CD14-positive monocyte (primary cell): ENCODE measurements around the gene NFATC2. TPM values are rescaled to one million over a fixed set of nuclear protein-coding genes. Genes with fewer than 3 reads are reported as not detected.

Experiments used
- DNase-seq, 3 donors: peaks; one replicate each; pipeline ENCODE4 v3.0.0-alpha.2; 2011 to 2022
- H2AFZ ChIP-seq: 2 replicates; pipeline ENCODE4 v1.6.0; 2012; ENCODE audit warnings: mild to moderate bottlenecking, low read depth, low read length, inconsistent platforms; ENCODE audit not compliant: insufficient read depth, poor library complexity, severe bottlenecking
- H3K27ac ChIP-seq, 2 donors: 1 replicate in 1 of 2; 2 replicates in 1 of 2; pipeline ENCODE4 v1.5.1; 2012 to 2013; ENCODE audit warnings: low read length in 2 of 2, control low read depth in 1 of 2, inconsistent platforms in 1 of 2, low read depth in 1 of 2, mild to moderate bottlenecking in 1 of 2
- H3K27me3 ChIP-seq, 2 donors: one replicate each; pipeline versions ENCODE4 v1.6.0 to v1.6.1; 2011 to 2013; ENCODE audit warnings: low read length in 2 of 2; ENCODE audit not compliant: control insufficient read depth in 2 of 2, insufficient read depth in 2 of 2
- H3K36me3 ChIP-seq, 2 donors: replicated peaks in 1 of 2; 1 replicate in 1 of 2; 2 replicates in 1 of 2; pipeline versions ENCODE4 v1.5.1 to v1.6.1; 2012 to 2013; ENCODE audit warnings: low read length in 2 of 2, control low read depth in 1 of 2, inconsistent platforms in 1 of 2, mild to moderate bottlenecking in 1 of 2; ENCODE audit not compliant: insufficient read depth in 2 of 2, control insufficient read depth in 1 of 2
- H3K4me1 ChIP-seq, 2 donors: 1 replicate in 1 of 2; 2 replicates in 1 of 2; pipeline versions ENCODE4 v1.5.1 to v1.6.1; 2012 to 2013; ENCODE audit warnings: low read length in 2 of 2, control low read depth in 1 of 2, inconsistent platforms in 1 of 2, mild to moderate bottlenecking in 1 of 2, moderate library complexity in 1 of 2; ENCODE audit not compliant: insufficient read depth in 2 of 2, control insufficient read depth in 1 of 2
- H3K4me2 ChIP-seq: replicated peaks from 2 replicates; pipeline ENCODE3; 2012; ENCODE audit warnings: low read length, moderate library complexity, mild to moderate bottlenecking; ENCODE audit not compliant: poor library complexity, severe bottlenecking; ENCODE audit errors: extremely low read depth
- H3K4me3 ChIP-seq, 3 experiments: fragments of 200-600 bp in 1 of 3; sonication (generic) in 1 of 3; replicated peaks in 1 of 3; 1 replicate in 2 of 3; 2 replicates in 1 of 3; pipeline ENCODE4 v1.5.1; 2011 to 2013; ENCODE audit warnings: low read length in 3 of 3, mild to moderate bottlenecking in 3 of 3, control low read depth in 2 of 3, low read depth in 2 of 3, inconsistent platforms in 1 of 3, moderate library complexity in 1 of 3
- H3K79me2 ChIP-seq: 2 replicates; pipeline ENCODE4 v1.6.0; 2012; ENCODE audit warnings: mild to moderate bottlenecking, control low read depth, inconsistent platforms, low read length, moderate library complexity; ENCODE audit not compliant: insufficient read depth
- H3K9ac ChIP-seq: 2 replicates; pipeline ENCODE4 v1.6.0; 2017; ENCODE audit warnings: low read length, mild to moderate bottlenecking; ENCODE audit not compliant: insufficient read depth, poor library complexity, severe bottlenecking
- H3K9me3 ChIP-seq, 2 donors: replicated peaks in 1 of 2; 1 replicate in 1 of 2; 2 replicates in 1 of 2; pipeline versions ENCODE4 v1.5.1 to v1.6.1; 2012 to 2013; ENCODE audit warnings: low read length in 2 of 2, control low read depth in 1 of 2; ENCODE audit not compliant: control insufficient read depth in 1 of 2, insufficient read depth in 1 of 2
- H4K20me1 ChIP-seq: 2 replicates; pipeline ENCODE4 v1.6.0; 2012; ENCODE audit warnings: mild to moderate bottlenecking, low read length, control low read depth, moderate library complexity; ENCODE audit not compliant: insufficient read depth
- H3K27ac Mint-ChIP-seq, 7 donors: one replicate each; pipeline ENCODE4 v1.8.0; 2020; ENCODE audit warnings: mild to moderate bottlenecking in 7 of 7, mixed read lengths in 7 of 7, moderate library complexity in 6 of 7, inconsistent platforms in 2 of 7
- H3K27me3 Mint-ChIP-seq, 3 donors: one replicate each; pipeline ENCODE4 v1.8.0; 2021 to 2022; ENCODE audit warnings: low read depth in 3 of 3, mild to moderate bottlenecking in 3 of 3, mixed read lengths in 3 of 3, moderate library complexity in 3 of 3, inconsistent platforms in 1 of 3
- H3K36me3 Mint-ChIP-seq, 2 donors: one replicate each; pipeline ENCODE4 v1.8.0; 2020; ENCODE audit warnings: mixed read lengths in 2 of 2, inconsistent platforms in 1 of 2, mild to moderate bottlenecking in 1 of 2
- H3K4me1 Mint-ChIP-seq: one replicate; pipeline ENCODE4 v1.8.0; 2020; ENCODE audit warnings: mild to moderate bottlenecking, mixed read lengths
- H3K4me3 Mint-ChIP-seq, 2 donors: one replicate each; pipeline ENCODE4 v1.8.0; 2020; ENCODE audit warnings: mild to moderate bottlenecking in 2 of 2, mixed read lengths in 2 of 2, moderate library complexity in 1 of 2
- H3K9me3 Mint-ChIP-seq, 7 donors: one replicate each; pipeline ENCODE4 v1.8.0; 2020 to 2022; ENCODE audit warnings: mixed read lengths in 7 of 7, mild to moderate bottlenecking in 6 of 7, moderate library complexity in 6 of 7, inconsistent platforms in 2 of 7
- CTCF ChIP-seq: fragments of 200-600 bp; IDR thresholded peaks from one replicate; pipeline ENCODE4 v1.8.0; 2022; ENCODE audit warnings: antibody characterized with exemption, mild to moderate bottlenecking
- WGBS: methylation state at CpG from one replicate; pipeline ENCODE4 v1.1.5; 2013; ENCODE audit warnings: missing lambda C conversion rate; ENCODE audit not compliant: insufficient coverage; 5-methylcytosine and 5-hydroxymethylcytosine counted together
- intact Hi-C, 2 donors: fragments of 100-400 bp; cut with micrococcal nuclease; formaldehyde crosslinking; loops; one replicate each; pipeline versions ENCODE4 v1.15.0 to v1.15.1; 2023
- polyA plus RNA-seq, 3 donors: library from polyadenylated mRNA; depleted of rRNA in 1 of 3; unstranded in 2 of 3; stranded (reverse) in 1 of 3; fragments of 300-500 nt in 2 of 3; fragments of >200 nt in 1 of 3; fragmentation: Illumina TruSeq in 2 of 3; gene quantifications; 1 replicate in 2 of 3; 2 replicates in 1 of 3; pipeline ENCODE4 v1.2.3, GENCODE V29; 2012 to 2021

NFATC2 gene
- polyA plus RNA-seq, 3 donors = 0.03 to 0.18 (median 0.11) TPM

GRCh38 chr20:51376111-51376510 lies 166.4 kb downstream of the NFATC2 start:
- Histone ChIP-seq H3K4me2 (no peak overlapping the region), H3K4me3 (no peak overlapping the region), H3K27me3 (no peaks in the 10 kb centered on the region), H3K4me1 (no peaks in the 10 kb centered on the region), H4K20me1 (no peaks in the 10 kb centered on the region), H3K9ac (no peak overlapping the region), H3K27ac (no peak overlapping the region), H3K79me2 (no peaks in the 10 kb centered on the region), H3K9me3 (no peaks in the 10 kb centered on the region), H2AFZ (no peak overlapping the region), H3K36me3 (no peaks in the 10 kb centered on the region)
- Mint-ChIP-seq H3K27ac (no peak overlapping the region), H3K36me3 (no peaks in the 10 kb centered on the region), H3K4me1 (no peaks in the 10 kb centered on the region), H3K9me3 (no peaks in the 10 kb centered on the region), H3K4me3 (no peak overlapping the region), H3K27me3 (peaks cover 0 to 7% (median 5%) of the 10 kb centered on the region in 3 donors)
- no peak for TF ChIP-seq CTCF
- no CpG with 5 or more reads among the region's 4 CpGs for WGBS
- intact Hi-C loops = no loop called here
- DNase-seq = no peak

- Histone ChIP-seq H3K27me3 (no peaks in the 10 kb centered on the region), H3K4me2 (no peak overlapping the region), H3K9me3 (no peaks in the 10 kb centered on the region), H3K79me2 (no peaks in the 10 kb centered on the region), H3K4me1 (no peaks in the 10 kb centered on the region), H2AFZ (no peak overlapping the region), H3K4me3 (no peak overlapping the region), H3K36me3 (no peaks in the 10 kb centered on the region), H3K9ac (no peak overlapping the region), H3K27ac (no peak overlapping the region), H4K20me1 (no peaks in the 10 kb centered on the region)
- no peak for TF ChIP-seq CTCF
- H3K4me3 Mint-ChIP-seq = no peak overlapping the region
- H3K36me3 Mint-ChIP-seq = no peaks in the 10 kb centered on the region
- peak overlapping the region in 1 of 7 donors; percentile 64 for H3K27ac Mint-ChIP-seq
- H3K4me1 Mint-ChIP-seq = no peaks in the 10 kb centered on the region
- DNase-seq = no peak
- H3K27me3 Mint-ChIP-seq = peaks cover 0 to 7% (median 3%) of the 10 kb centered on the region in 3 donors
- intact Hi-C loops = no loop called here
- WGBS = 86% methylated on average over 8 of the region's 8 CpGs
- no peaks in the 10 kb centered on the region for H3K9me3 Mint-ChIP-seq
Observed at GRCh38 chr20:51375561-51375960, 167.0 kb downstream of the NFATC2 start.
